Neural cell (in vitro differentiated cells): ENCODE data around the gene INSR. TPM values are rescaled to one million over a fixed set of nuclear protein-coding genes. Genes with fewer than 3 reads are reported as not detected.

ENCODE experiments used
- H2AFZ ChIP-seq: fragments of 200-600, 300-800 bp; sonication (generic), shearing (Covaris generic); 2 replicates; pipeline ENCODE4 v1.6.0; 2014; ENCODE audit warnings: low read depth, mild to moderate bottlenecking, antibody characterized with exemption, low read length, moderate library complexity
- H3F3A ChIP-seq: fragments of 200-600 bp; shearing (Covaris generic); 2 replicates; pipeline ENCODE4 v1.6.1; 2016; ENCODE audit warnings: mild to moderate bottlenecking, moderate library complexity, mixed read lengths, antibody characterized with exemption, low read length; ENCODE audit not compliant: insufficient read depth, poor library complexity, severe bottlenecking
- H3K27ac ChIP-seq: fragments of 200-600, 300-800 bp; sonication (generic), shearing (Covaris generic); 2 replicates; pipeline ENCODE4 v1.5.1; 2014; ENCODE audit warnings: mild to moderate bottlenecking, low read length, moderate library complexity
- H3K27me3 ChIP-seq: fragments of 300-800, 200-600 bp; sonication (generic), shearing (Covaris generic); 2 replicates; pipeline ENCODE4 v1.6.0; 2014; ENCODE audit warnings: mild to moderate bottlenecking, low read depth, low read length, moderate library complexity; ENCODE audit not compliant: insufficient read depth
- H3K36me3 ChIP-seq: fragments of 300-800, 200-600 bp; sonication (generic), shearing (Covaris generic); 2 replicates; pipeline ENCODE4 v1.5.1; 2014; ENCODE audit warnings: mild to moderate bottlenecking, antibody characterized with exemption, low read length, moderate library complexity; ENCODE audit not compliant: insufficient read depth
- H3K4me2 ChIP-seq: fragments of 300-800, 200-600 bp; sonication (generic), shearing (Covaris generic); 2 replicates; pipeline ENCODE4 v1.6.0; 2014; ENCODE audit warnings: mild to moderate bottlenecking, low read length
- H3K4me3 ChIP-seq: fragments of 300-800, 200-600 bp; sonication (generic), shearing (Covaris generic); 2 replicates; pipeline ENCODE4 v1.5.1; 2014; ENCODE audit warnings: mild to moderate bottlenecking, low read length, moderate library complexity
- H3K79me2 ChIP-seq: fragments of 200-600 bp; shearing (Covaris generic); replicated peaks from 2 replicates; pipeline ENCODE4 v1.6.0; 2014; ENCODE audit warnings: mild to moderate bottlenecking, low read length, moderate library complexity; ENCODE audit not compliant: insufficient read depth
- H3K9ac ChIP-seq: fragments of 300-800, 200-600 bp; sonication (generic), shearing (Covaris generic); 2 replicates; pipeline ENCODE4 v1.6.1; 2016; ENCODE audit warnings: mild to moderate bottlenecking, low read length, mixed read lengths
- H3K9me2 ChIP-seq: fragments of 200-600 bp; shearing (Covaris generic); 2 replicates; pipeline ENCODE4 v1.6.1; 2016; ENCODE audit warnings: mild to moderate bottlenecking, low read length, mixed read lengths; ENCODE audit not compliant: insufficient read depth
- H3K9me3 ChIP-seq: fragments of 200-600, 300-800 bp; sonication (generic), shearing (Covaris generic); 2 replicates; pipeline ENCODE4 v1.6.1; 2016; ENCODE audit warnings: mild to moderate bottlenecking, mixed run types, low read length, moderate library complexity, mixed read lengths
- H4K20me1 ChIP-seq: fragments of 200-600 bp; shearing (Covaris generic); 2 replicates; pipeline ENCODE4 v1.6.1; 2016; ENCODE audit warnings: mild to moderate bottlenecking, mixed run types; ENCODE audit not compliant: insufficient read depth
- CTCF ChIP-seq: fragments of 450-650 bp; IDR thresholded peaks from 2 replicates; pipeline ENCODE4 v1.5.1; 2014; ENCODE audit warnings: antibody characterized with exemption, mild to moderate bottlenecking, moderate library complexity; ENCODE audit not compliant: poor library complexity, severe bottlenecking
- EP300 ChIP-seq: fragments of 450-650 bp; conservative IDR thresholded peaks from 2 replicates; pipeline ENCODE4 v1.6.1; 2014; ENCODE audit warnings: antibody characterized with exemption, mild to moderate bottlenecking, moderate library complexity; ENCODE audit not compliant: poor library complexity, severe bottlenecking
- EZH2 ChIP-seq: fragments of 200-600, 300-800 bp; shearing (Covaris generic), sonication (generic); IDR thresholded peaks from 2 replicates; pipeline ENCODE4 v1.6.1; 2014; ENCODE audit warnings: antibody characterized with exemption, low read length, borderline replicate concordance, mild to moderate bottlenecking; ENCODE audit not compliant: insufficient read depth, poor library complexity, severe bottlenecking
- MXI1 ChIP-seq: fragments of 450-650 bp; conservative IDR thresholded peaks from 2 replicates; pipeline ENCODE4 v1.6.1; 2014; ENCODE audit warnings: antibody characterized with exemption, mild to moderate bottlenecking; ENCODE audit not compliant: poor library complexity, severe bottlenecking
- POLR2AphosphoS5 ChIP-seq: IDR thresholded peaks from 2 replicates; pipeline ENCODE4 v1.6.1; 2012
- RAD21 ChIP-seq: fragments of 450-650 bp; conservative IDR thresholded peaks from 2 replicates; pipeline ENCODE4 v1.6.1; 2014; ENCODE audit warnings: antibody characterized with exemption, mild to moderate bottlenecking, moderate library complexity
- REST ChIP-seq: IDR thresholded peaks from 2 replicates; pipeline ENCODE4 v1.6.1; 2012; ENCODE audit warnings: borderline replicate concordance
- SMC3 ChIP-seq: fragments of 450-650 bp; conservative IDR thresholded peaks from 2 replicates; pipeline ENCODE4 v1.6.1; 2014; ENCODE audit warnings: antibody characterized with exemption, mild to moderate bottlenecking, moderate library complexity; ENCODE audit not compliant: poor library complexity
- TAF1 ChIP-seq: IDR thresholded peaks from 2 replicates; pipeline ENCODE4 v1.6.1; 2012; ENCODE audit warnings: low read depth
- polyA plus RNA-seq: library from polyadenylated mRNA; depleted of rRNA; stranded (reverse); fragments of >200 nt; gene quantifications from 2 replicates; pipeline ENCODE4 v1.2.3, GENCODE V29; 2014

INSR gene
- polyA plus RNA-seq, 1 donor from 2014 or later, result 16.0 TPM

DNA sequence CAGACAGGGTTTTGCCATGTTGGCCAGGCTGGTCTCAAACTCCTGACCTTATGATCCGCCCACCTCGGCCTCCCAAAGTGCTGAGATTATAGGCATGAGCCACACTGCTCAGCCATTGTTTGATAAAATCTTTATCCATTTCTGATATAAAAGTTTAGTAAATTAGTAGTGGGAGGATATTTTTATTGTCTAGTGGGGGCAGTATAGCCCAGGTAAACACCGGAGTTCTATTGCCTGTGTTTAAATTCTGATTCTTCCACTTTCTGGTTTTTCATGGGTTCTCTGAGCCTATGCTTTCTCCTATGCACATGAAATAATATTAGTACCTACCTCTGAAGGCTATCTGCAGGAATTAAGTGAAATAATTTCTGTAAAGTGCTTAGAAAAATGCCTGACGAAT is 34.4 kb upstream of the INSR start:
- H3K79me2 ChIP-seq, result no peaks in the 10 kb centered on the region
- TF ChIP-seq CTCF, result no peak
- TF ChIP-seq EZH2, result no peak
- no peak for TF ChIP-seq EP300

GRCh38 chr19:7327802-7328201 is 33.6 kb upstream of the INSR start:
- Histone ChIP-seq H3K9me3 (peaks cover 6% of the 10 kb centered on the region), H2AFZ (no peak overlapping the region), H3K9ac (no peak overlapping the region), H3K4me2 (no peak overlapping the region), H3K27ac (no peak overlapping the region), H3F3A (no peaks in the 10 kb centered on the region), H3K27me3 (no peaks in the 10 kb centered on the region), H3K36me3 (no peaks in the 10 kb centered on the region), H4K20me1 (no peaks in the 10 kb centered on the region), H3K4me3 (no peak overlapping the region), H3K9me2 (no peaks in the 10 kb centered on the region), H3K79me2 (no peaks in the 10 kb centered on the region)
- TF ChIP-seq POLR2AphosphoS5, result no peak
- no peak for TF ChIP-seq MXI1
- no peak for TF ChIP-seq TAF1
- TF ChIP-seq EZH2, result no peak
- TF ChIP-seq REST, result no peak
- no peak for TF ChIP-seq SMC3
- TF ChIP-seq RAD21, result no peak
- TF ChIP-seq EP300, result no peak
- TF ChIP-seq CTCF, result no peak

More for the DNA sequence above, 34.4 kb upstream of the INSR start:
- Histone ChIP-seq H4K20me1 (no peaks in the 10 kb centered on the region), H3K4me3 (no peak overlapping the region), H3K36me3 (no peaks in the 10 kb centered on the region), H3K9me3 (peaks cover 6% of the 10 kb centered on the region), H3K9ac (no peak overlapping the region), H3K9me2 (no peaks in the 10 kb centered on the region), H3K27me3 (no peaks in the 10 kb centered on the region), H3K4me2 (no peak overlapping the region), H3F3A (no peaks in the 10 kb centered on the region), H3K27ac (no peak overlapping the region), H2AFZ (no peak overlapping the region)
